Mesendoderm (in vitro differentiated cells): ENCODE measurements around the gene HBEGF. TPM values are rescaled to one million over a fixed set of nuclear protein-coding genes. Genes with fewer than 3 reads are reported as not detected.

Experiments used
- DNase-seq: peaks from one replicate; pipeline ENCODE4 v3.0.0; 2013
- H2AK5ac ChIP-seq: 2 replicates; pipeline ENCODE4 v1.6.1; 2013; ENCODE audit warnings: low read length, inconsistent platforms
- H2BK120ac ChIP-seq: 2 replicates; pipeline ENCODE4 v1.6.1; 2013; ENCODE audit warnings: low read depth, mild to moderate bottlenecking, low read length, moderate library complexity, mixed read lengths
- H2BK15ac ChIP-seq: replicated peaks from 2 replicates; pipeline ENCODE4 v1.6.1; 2013; ENCODE audit warnings: low read depth, mild to moderate bottlenecking, moderate library complexity
- H2BK5ac ChIP-seq: 2 replicates; pipeline ENCODE4 v1.6.1; 2013; ENCODE audit warnings: low read length, inconsistent platforms
- H3K18ac ChIP-seq: 2 replicates; pipeline ENCODE4 v1.6.1; 2013; ENCODE audit warnings: mild to moderate bottlenecking, low read length, mixed read lengths
- H3K23ac ChIP-seq: one replicate; pipeline ENCODE4 v1.6.1; 2013; ENCODE audit warnings: low read length
- H3K27ac ChIP-seq: 2 replicates; pipeline ENCODE4 v1.5.1; 2013; ENCODE audit warnings: low read depth, mild to moderate bottlenecking, inconsistent platforms, low read length, moderate library complexity
- H3K27me3 ChIP-seq: 2 replicates; pipeline ENCODE4 v1.6.1; 2013; ENCODE audit warnings: low read length, control low read depth, mild to moderate bottlenecking, inconsistent platforms; ENCODE audit not compliant: insufficient read depth, poor library complexity
- H3K36me3 ChIP-seq: 2 replicates; pipeline ENCODE4 v1.6.1; 2013; ENCODE audit warnings: low read length, inconsistent platforms; ENCODE audit not compliant: control insufficient read depth, insufficient read depth
- H3K4ac ChIP-seq: one replicate; pipeline ENCODE4 v1.6.1; 2013; ENCODE audit warnings: low read depth, mild to moderate bottlenecking, low read length, moderate library complexity
- H3K4me1 ChIP-seq: 2 replicates; pipeline ENCODE4 v1.6.1; 2013; ENCODE audit warnings: low read depth, low read length, inconsistent platforms; ENCODE audit not compliant: control insufficient read depth
- H3K4me2 ChIP-seq: 2 replicates; pipeline ENCODE4 v1.6.1; 2013; ENCODE audit warnings: low read length
- H3K4me3 ChIP-seq: 2 replicates; pipeline ENCODE4 v1.5.1; 2013; ENCODE audit warnings: mild to moderate bottlenecking, low read length
- H3K56ac ChIP-seq: one replicate; pipeline ENCODE4 v1.6.1; 2013; ENCODE audit warnings: low read length
- H3K79me1 ChIP-seq: 2 replicates; pipeline ENCODE4 v1.6.1; 2013; ENCODE audit warnings: low read length, inconsistent platforms
- H3K79me2 ChIP-seq: 2 replicates; pipeline ENCODE4 v1.6.1; 2013; ENCODE audit warnings: mild to moderate bottlenecking, low read length; ENCODE audit not compliant: control insufficient read depth, insufficient read depth
- H3K9ac ChIP-seq: 2 replicates; pipeline ENCODE4 v1.6.1; 2013; ENCODE audit warnings: low read length, inconsistent platforms
- H4K5ac ChIP-seq: one replicate; pipeline ENCODE4 v1.6.1; 2013; ENCODE audit warnings: low read length
- H4K8ac ChIP-seq: one replicate; pipeline ENCODE4 v1.6.1; 2013; ENCODE audit warnings: low read depth, mild to moderate bottlenecking, control low read depth, low read length, moderate library complexity
- WGBS: extraction: QIAGEN DNeasy Blood & Tissue Kit; methylation state at CpG from one replicate; pipeline ENCODE4 v1.1.7; 2013; ENCODE audit warnings: low lambda C conversion rate, missing lambda C conversion rate; ENCODE audit not compliant: insufficient coverage; ENCODE audit errors: extremely low coverage; 5-methylcytosine and 5-hydroxymethylcytosine counted together
- polyA plus RNA-seq, 2 experiments: library from polyadenylated mRNA; stranded (reverse); fragments of 200-250 nt; gene quantifications; one replicate each; pipeline ENCODE4 v1.2.3, GENCODE V29; 2013

HBEGF gene, protein sequence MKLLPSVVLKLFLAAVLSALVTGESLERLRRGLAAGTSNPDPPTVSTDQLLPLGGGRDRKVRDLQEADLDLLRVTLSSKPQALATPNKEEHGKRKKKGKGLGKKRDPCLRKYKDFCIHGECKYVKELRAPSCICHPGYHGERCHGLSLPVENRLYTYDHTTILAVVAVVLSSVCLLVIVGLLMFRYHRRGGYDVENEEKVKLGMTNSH
- polyA plus RNA-seq (2013, experiment 1 of 2), result 6.7 TPM
- polyA plus RNA-seq (2013, experiment 2 of 2), result 7.2 TPM

DNA sequence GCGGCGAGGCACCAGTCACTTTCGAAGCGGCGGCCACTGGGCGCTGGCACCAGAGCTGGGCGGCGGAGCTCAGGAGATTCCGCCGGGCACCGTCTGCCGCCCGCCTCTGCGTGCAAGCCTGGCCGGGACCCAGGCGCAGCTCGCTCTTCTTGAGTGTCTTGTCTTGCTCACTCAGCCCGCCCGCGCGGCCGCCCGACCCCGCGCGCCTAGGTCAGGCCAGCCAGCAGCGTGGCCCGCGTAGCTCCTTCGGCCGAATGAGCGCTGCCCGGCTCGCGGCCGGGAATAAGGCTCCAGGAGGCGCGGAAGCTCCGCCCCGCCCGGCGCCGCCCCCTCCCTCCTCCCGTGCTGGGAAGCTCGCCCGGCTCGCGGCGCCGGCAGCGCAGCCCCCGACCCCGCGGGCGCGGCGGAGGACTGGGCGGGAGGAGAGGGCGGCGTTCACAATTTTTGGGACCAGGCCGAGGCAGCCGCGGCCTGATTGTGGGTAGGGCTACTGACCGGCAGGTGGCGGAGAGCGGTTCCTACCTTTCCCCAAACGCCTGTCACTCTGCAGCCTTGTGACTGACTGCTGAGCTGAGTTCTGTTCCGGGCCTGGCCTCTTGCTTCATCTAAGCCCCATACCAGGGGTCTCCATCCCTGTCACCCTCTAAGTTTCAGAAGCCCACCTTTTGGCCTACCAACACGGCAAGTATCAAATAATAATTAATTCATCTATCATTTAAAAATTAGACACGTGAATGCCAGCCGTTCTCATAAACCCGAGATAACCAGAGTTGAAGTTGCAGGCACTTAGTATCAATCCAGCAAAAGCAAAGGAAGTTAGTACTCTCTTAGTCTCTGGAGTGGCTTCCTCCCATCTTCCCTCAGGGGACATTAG, at the start of gene HBEGF:
HBEGF (minus strand) TSS at position 256 of the 874 bp plus-strand sequence. CDS start 275 bp downstream, outside the sequence.
- Histone ChIP-seq H3K27ac (no peak within 1 kb of the TSS), H2BK5ac (no peak within 1 kb of the TSS), H4K5ac (no peak within 1 kb of the TSS), H2BK120ac (no peak within 1 kb of the TSS), H3K18ac (peak within 1 kb of the TSS; percentile 53), H3K4me1 (peaks cover 3% of the 10 kb centered on the region), H3K9ac (peak within 1 kb of the TSS; percentile 75), H3K79me2 (no peaks in the 10 kb centered on the region), H3K36me3 (no peaks in the 10 kb centered on the region), H2AK5ac (no peak within 1 kb of the TSS), H3K27me3 (no peaks in the 10 kb centered on the region), H3K79me1 (no peaks in the 10 kb centered on the region), H3K4me3 (peak within 1 kb of the TSS; percentile 46), H4K8ac (no peak within 1 kb of the TSS), H2BK15ac (no peak within 1 kb of the TSS), H3K4ac (no peak within 1 kb of the TSS), H3K23ac (no peak within 1 kb of the TSS), H3K4me2 (peak within 1 kb of the TSS; percentile 53), H3K56ac (peak within 1 kb of the TSS; percentile 87)
- WGBS, result no CpG with 5 or more reads among the region's 72 CpGs
- DNase-seq, result peak; percentile 95

DNA sequence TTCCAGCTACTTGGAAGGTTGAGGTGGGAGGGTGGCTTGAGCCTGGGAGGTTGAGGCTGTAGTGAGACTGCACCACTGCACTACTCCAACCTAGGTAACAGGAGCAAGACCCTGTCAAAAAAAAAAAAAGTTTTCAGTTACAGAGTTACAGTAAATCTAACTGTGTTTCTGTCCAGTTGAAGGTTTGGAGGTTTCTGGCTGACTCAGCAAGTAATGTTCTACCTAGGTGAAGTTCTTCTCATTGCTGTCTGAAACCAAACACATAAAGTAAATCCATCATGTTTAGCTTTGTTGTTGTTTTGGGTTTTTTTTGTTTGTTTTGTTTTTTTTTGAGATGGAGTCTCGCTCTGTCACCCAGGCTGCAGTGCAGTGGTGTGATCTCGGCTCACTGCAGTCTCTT, 47.3 kb upstream of the HBEGF start:
- no peak overlapping the region for H3K9ac ChIP-seq
- H3K27me3 ChIP-seq, result no peaks in the 10 kb centered on the region
- no peak overlapping the region for H3K18ac ChIP-seq
- H2AK5ac ChIP-seq, result no peak overlapping the region
- no peaks in the 10 kb centered on the region for H3K4me1 ChIP-seq
- H3K36me3 ChIP-seq, result no peaks in the 10 kb centered on the region
- no peak overlapping the region for H3K23ac ChIP-seq
- DNase-seq, result no peak
- no peak overlapping the region for H2BK5ac ChIP-seq
- no peak overlapping the region for H4K8ac ChIP-seq
- no peak overlapping the region for H2BK120ac ChIP-seq
- no peaks in the 10 kb centered on the region for H3K79me2 ChIP-seq
- H3K27ac ChIP-seq, result no peak overlapping the region
- no peak overlapping the region for H2BK15ac ChIP-seq
- no CpG with 5 or more reads among the region's 2 CpGs for WGBS
- no peak overlapping the region for H3K4ac ChIP-seq
- no peak overlapping the region for H3K4me3 ChIP-seq
- no peak overlapping the region for H4K5ac ChIP-seq
- H3K56ac ChIP-seq, result no peak overlapping the region
- H3K4me2 ChIP-seq, result no peak overlapping the region
- no peaks in the 10 kb centered on the region for H3K79me1 ChIP-seq

DNA sequence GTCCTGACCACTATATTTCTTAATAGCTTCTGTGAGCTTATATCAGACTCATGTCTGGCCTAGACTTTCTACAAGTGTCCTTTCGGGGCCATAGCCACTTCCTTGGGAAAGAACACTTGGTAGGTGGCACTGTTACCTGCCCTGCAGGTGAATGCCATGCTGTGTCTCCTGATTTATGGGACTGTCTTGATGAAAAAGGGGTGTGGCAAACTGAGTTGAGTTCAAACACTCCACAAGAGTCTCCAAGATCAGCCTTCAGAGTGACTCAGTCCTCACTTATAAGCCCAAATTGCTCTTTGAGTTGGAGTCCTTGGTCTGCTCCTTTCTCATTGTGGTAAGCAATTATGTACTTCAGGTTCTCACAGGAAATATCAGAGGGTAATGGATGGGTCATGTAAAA, 45.3 kb upstream of the HBEGF start:
- H3K36me3 ChIP-seq, result no peaks in the 10 kb centered on the region
- H3K4me3 ChIP-seq, result no peak overlapping the region
- H3K79me2 ChIP-seq, result no peaks in the 10 kb centered on the region
- H4K5ac ChIP-seq, result no peak overlapping the region
- H4K8ac ChIP-seq, result no peak overlapping the region
- no peak overlapping the region for H3K56ac ChIP-seq
- no peak overlapping the region for H2BK5ac ChIP-seq
- no peak overlapping the region for H2AK5ac ChIP-seq
- no peak overlapping the region for H2BK120ac ChIP-seq
- H3K27me3 ChIP-seq, result no peaks in the 10 kb centered on the region
- no peak overlapping the region for H3K4ac ChIP-seq
- H3K18ac ChIP-seq, result no peak overlapping the region
- WGBS, result no CpG with 5 or more reads among the region's 1 CpG
- no peaks in the 10 kb centered on the region for H3K4me1 ChIP-seq
- no peaks in the 10 kb centered on the region for H3K79me1 ChIP-seq
- no peak overlapping the region for H3K9ac ChIP-seq
- no peak overlapping the region for H3K27ac ChIP-seq
- no peak overlapping the region for H3K23ac ChIP-seq
- H3K4me2 ChIP-seq, result no peak overlapping the region
- DNase-seq, result no peak
- no peak overlapping the region for H2BK15ac ChIP-seq

DNA sequence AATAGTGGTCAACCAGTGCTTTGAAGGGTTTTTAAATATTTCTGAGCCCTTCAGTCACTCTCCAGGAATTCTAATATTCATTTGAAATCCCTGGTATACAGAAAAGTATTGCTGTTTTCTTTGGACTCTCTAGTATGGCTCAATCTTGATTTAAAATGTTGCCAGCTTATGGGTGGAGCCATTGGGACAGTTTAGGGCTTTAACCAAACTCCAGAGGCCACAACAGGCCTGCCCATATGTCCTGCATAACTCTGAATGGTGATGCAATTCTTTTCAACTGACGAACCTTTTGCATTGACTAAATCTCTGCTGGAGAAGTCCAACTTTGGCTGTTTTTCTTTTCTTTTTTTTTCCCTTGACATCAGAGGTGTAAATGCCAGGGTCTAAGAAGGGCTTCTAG, 44.9 kb upstream of the HBEGF start:
- no peak for DNase-seq
- H3K4me1 ChIP-seq, result no peaks in the 10 kb centered on the region
- no CpG with 5 or more reads among the region's 1 CpG for WGBS

GRCh38 chr5:140388052-140388451, 41.6 kb upstream of the HBEGF start:
- no peak overlapping the region for H3K4ac ChIP-seq
- H3K56ac ChIP-seq, result no peak overlapping the region
- no peaks in the 10 kb centered on the region for H3K79me1 ChIP-seq
- no peak for DNase-seq
- no peaks in the 10 kb centered on the region for H3K36me3 ChIP-seq
- H3K9ac ChIP-seq, result no peak overlapping the region
- no peak overlapping the region for H2BK5ac ChIP-seq
- H4K8ac ChIP-seq, result no peak overlapping the region
- H3K18ac ChIP-seq, result no peak overlapping the region
- no peak overlapping the region for H2BK15ac ChIP-seq
- WGBS, result no CpG with 5 or more reads among the region's 2 CpGs
- no peak overlapping the region for H3K27ac ChIP-seq
- H2BK120ac ChIP-seq, result no peak overlapping the region
- no peaks in the 10 kb centered on the region for H3K4me1 ChIP-seq
- H3K27me3 ChIP-seq, result no peaks in the 10 kb centered on the region
- H2AK5ac ChIP-seq, result no peak overlapping the region
- H3K4me3 ChIP-seq, result no peak overlapping the region
- no peak overlapping the region for H4K5ac ChIP-seq
- H3K4me2 ChIP-seq, result no peak overlapping the region
- no peaks in the 10 kb centered on the region for H3K79me2 ChIP-seq
- H3K23ac ChIP-seq, result no peak overlapping the region

More for the DNA sequence above, 44.9 kb upstream of the HBEGF start:
- no peak overlapping the region for H3K18ac ChIP-seq
- H3K4me3 ChIP-seq, result no peak overlapping the region
- no peak overlapping the region for H4K5ac ChIP-seq
- no peak overlapping the region for H3K27ac ChIP-seq
- no peak overlapping the region for H2AK5ac ChIP-seq
- H3K4me2 ChIP-seq, result no peak overlapping the region
- no peak overlapping the region for H3K9ac ChIP-seq
- H3K36me3 ChIP-seq, result no peaks in the 10 kb centered on the region
- H3K79me2 ChIP-seq, result no peaks in the 10 kb centered on the region
- no peak overlapping the region for H3K23ac ChIP-seq
- H3K79me1 ChIP-seq, result no peaks in the 10 kb centered on the region
- no peak overlapping the region for H2BK5ac ChIP-seq
- no peak overlapping the region for H4K8ac ChIP-seq
- no peak overlapping the region for H2BK15ac ChIP-seq
- H3K4ac ChIP-seq, result no peak overlapping the region
- H3K27me3 ChIP-seq, result no peaks in the 10 kb centered on the region
- H2BK120ac ChIP-seq, result no peak overlapping the region
- no peak overlapping the region for H3K56ac ChIP-seq
